CD4-positive, alpha-beta T cell (primary cell): ENCODE measurements around the gene GARIN5A. TPM values are rescaled to one million over a fixed set of nuclear protein-coding genes. Genes with fewer than 3 reads are reported as not detected.

Experiments
- ATAC-seq: fragments of 200-7000 bp; cut with Tn5 transposase; one replicate; pipeline ENCODE4 v1.10.0; 2022; ENCODE audit warnings: mild to moderate bottlenecking; ENCODE audit not compliant: poor library complexity
- CTCF ChIA-PET: fragments of 350-600 bp; sonication (Branson Sonifier 250); formaldehyde crosslinking; loops from one replicate; lab custom pipeline; 2021; ENCODE audit warnings: antibody characterized with exemption, inconsistent platforms; lab: Charles Lee
- POLR2A ChIA-PET: fragments of 350-600 bp; sonication (Branson Sonifier 250); formaldehyde crosslinking; loops from one replicate; lab custom pipeline; 2021; ENCODE audit warnings: antibody characterized with exemption, inconsistent platforms; lab: Charles Lee
- DNase-seq, 14 experiments: peaks; one replicate each; pipeline ENCODE4 v3.0.0-alpha.2; 2013 to 2020; ENCODE audit warnings: mixed read lengths in 2 of 14
- H3K27ac ChIP-seq, 2 donors: one replicate each; pipeline versions ENCODE4 v1.5.1 to v1.7.0; 2013; ENCODE audit warnings: low read length in 2 of 2, low read depth in 1 of 2, mild to moderate bottlenecking in 1 of 2
- H3K27me3 ChIP-seq, 2 experiments: 1 replicate in 1 of 2; 2 replicates in 1 of 2; pipeline versions ENCODE4 v1.6.1 to v1.7.0; 2013; ENCODE audit warnings: low read length in 2 of 2, control low read depth in 1 of 2, mild to moderate bottlenecking in 1 of 2, moderate library complexity in 1 of 2; ENCODE audit not compliant: insufficient read depth in 2 of 2, control insufficient read depth in 1 of 2
- H3K36me3 ChIP-seq: one replicate; pipeline ENCODE4 v1.6.1; 2013; ENCODE audit warnings: low read length, control low read depth; ENCODE audit not compliant: insufficient read depth
- H3K4me1 ChIP-seq: one replicate; pipeline ENCODE4 v1.6.1; 2013; ENCODE audit warnings: low read length, control low read depth; ENCODE audit not compliant: insufficient read depth
- H3K4me3 ChIP-seq: one replicate; pipeline ENCODE4 v1.5.1; 2013; ENCODE audit warnings: mild to moderate bottlenecking, low read length, moderate library complexity
- H3K9me3 ChIP-seq, 2 experiments: 1 replicate in 1 of 2; 2 replicates in 1 of 2; pipeline versions ENCODE4 v1.6.1 to v1.7.0; 2013; ENCODE audit warnings: low read length in 2 of 2, mild to moderate bottlenecking in 2 of 2, control low read depth in 1 of 2, moderate library complexity in 1 of 2; ENCODE audit not compliant: control insufficient read depth in 1 of 2, insufficient read depth in 1 of 2
- H3K27ac Mint-ChIP-seq: one replicate; pipeline ENCODE4 v1.8.0; 2020; ENCODE audit warnings: mixed read lengths
- H3K27me3 Mint-ChIP-seq: one replicate; pipeline ENCODE4 v1.8.0; 2021; ENCODE audit warnings: mixed read lengths
- H3K36me3 Mint-ChIP-seq: one replicate; pipeline ENCODE4 v1.8.0; 2021; ENCODE audit warnings: low read depth, mixed read lengths
- H3K4me1 Mint-ChIP-seq: one replicate; pipeline ENCODE4 v1.8.0; 2021; ENCODE audit warnings: low read depth, mixed read lengths
- H3K4me3 Mint-ChIP-seq: one replicate; pipeline ENCODE4 v1.8.0; 2020; ENCODE audit warnings: mild to moderate bottlenecking, mixed read lengths
- H3K9me3 Mint-ChIP-seq: one replicate; pipeline ENCODE4 v1.8.0; 2020; ENCODE audit warnings: mixed read lengths
- intact Hi-C, 2 experiments: fragments of 100-400 bp; cut with DNase I in 1 of 2; cut with micrococcal nuclease in 1 of 2; formaldehyde crosslinking; loops; one replicate each; pipeline versions ENCODE4 v1.15.1 to v1.9.0; 2023 to 2025; cut with DNase I, micrococcal nuclease
- total RNA-seq, 174 experiments: library from RNA in 2 of 174; stranded (reverse) in 2 of 174; gene quantifications; one replicate each; pipeline ENCODE4 v1.2.3 and lab custom pipeline; 2021 to 2026
- TF ChIP-seq, protein P1 (sequence below): fragments of 200-600 bp; IDR thresholded peaks from one replicate; pipeline ENCODE4 v1.8.0; 2022; ENCODE audit warnings: antibody characterized with exemption, mild to moderate bottlenecking

The GARIN5A gene
- total RNA-seq, 2 experiments from 2014 or later: 0.50 TPM; not detected in 1

DNA sequence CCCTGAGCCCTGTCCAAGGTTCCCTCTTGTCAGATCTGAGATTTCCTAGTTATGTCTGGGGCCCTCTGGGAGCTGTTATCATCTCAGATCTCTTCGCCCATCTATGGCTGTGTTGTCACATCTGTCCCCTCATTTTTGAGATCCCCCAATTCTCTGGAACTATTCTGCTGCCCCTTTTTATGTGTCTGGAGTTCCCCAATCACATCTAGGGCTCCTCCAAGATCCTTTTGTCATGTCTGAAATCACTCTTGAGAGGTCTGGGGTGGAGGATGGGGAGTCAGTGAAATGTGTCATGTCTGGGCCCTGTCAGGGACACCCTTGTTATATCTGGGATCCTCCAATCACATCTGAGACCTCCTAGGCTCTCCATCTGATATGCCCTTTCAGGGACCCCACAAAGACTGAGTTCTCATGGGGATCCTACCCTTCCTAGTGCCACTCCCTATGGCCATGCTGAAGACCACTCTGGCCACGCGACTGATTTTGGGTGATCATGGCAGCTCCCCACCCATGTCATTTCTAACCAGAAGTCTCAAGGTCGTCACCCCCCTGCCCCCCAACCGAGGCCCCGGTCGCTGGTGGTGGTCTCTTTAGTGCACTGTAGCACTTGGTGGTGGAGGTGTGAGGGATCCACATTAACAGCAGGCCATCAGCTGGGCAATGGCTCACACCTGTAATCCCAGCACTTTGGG, 47.7 kb downstream of the GARIN5A start:
- Mint-ChIP-seq H3K4me3 (peak overlapping the region; percentile 66), H3K27me3 (peaks cover 26% of the 10 kb centered on the region), H3K4me1 (peaks cover 19% of the 10 kb centered on the region), H3K36me3 (no peaks in the 10 kb centered on the region), H3K27ac (peak overlapping the region; percentile 35), H3K9me3 (no peaks in the 10 kb centered on the region)
- CTCF ChIA-PET: no interaction called here
- Histone ChIP-seq H3K27ac (no peak overlapping the region), H3K4me1 (peaks cover 28% of the 10 kb centered on the region), H3K9me3 (peaks cover 0 to 4% of the 10 kb centered on the region in 2 experiments), H3K27me3 (peaks cover 6 to 17% of the 10 kb centered on the region in 2 experiments), H3K4me3 (no peak overlapping the region), H3K36me3 (no peaks in the 10 kb centered on the region)
- ATAC-seq: no peak
- POLR2A ChIA-PET: no interaction called here
- TF ChIP-seq, protein P1, sequence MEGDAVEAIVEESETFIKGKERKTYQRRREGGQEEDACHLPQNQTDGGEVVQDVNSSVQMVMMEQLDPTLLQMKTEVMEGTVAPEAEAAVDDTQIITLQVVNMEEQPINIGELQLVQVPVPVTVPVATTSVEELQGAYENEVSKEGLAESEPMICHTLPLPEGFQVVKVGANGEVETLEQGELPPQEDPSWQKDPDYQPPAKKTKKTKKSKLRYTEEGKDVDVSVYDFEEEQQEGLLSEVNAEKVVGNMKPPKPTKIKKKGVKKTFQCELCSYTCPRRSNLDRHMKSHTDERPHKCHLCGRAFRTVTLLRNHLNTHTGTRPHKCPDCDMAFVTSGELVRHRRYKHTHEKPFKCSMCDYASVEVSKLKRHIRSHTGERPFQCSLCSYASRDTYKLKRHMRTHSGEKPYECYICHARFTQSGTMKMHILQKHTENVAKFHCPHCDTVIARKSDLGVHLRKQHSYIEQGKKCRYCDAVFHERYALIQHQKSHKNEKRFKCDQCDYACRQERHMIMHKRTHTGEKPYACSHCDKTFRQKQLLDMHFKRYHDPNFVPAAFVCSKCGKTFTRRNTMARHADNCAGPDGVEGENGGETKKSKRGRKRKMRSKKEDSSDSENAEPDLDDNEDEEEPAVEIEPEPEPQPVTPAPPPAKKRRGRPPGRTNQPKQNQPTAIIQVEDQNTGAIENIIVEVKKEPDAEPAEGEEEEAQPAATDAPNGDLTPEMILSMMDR: no peak
- intact Hi-C loops: no loop called here
- DNase-seq: peak in 1 of 14 experiments; percentile 12

DNA sequence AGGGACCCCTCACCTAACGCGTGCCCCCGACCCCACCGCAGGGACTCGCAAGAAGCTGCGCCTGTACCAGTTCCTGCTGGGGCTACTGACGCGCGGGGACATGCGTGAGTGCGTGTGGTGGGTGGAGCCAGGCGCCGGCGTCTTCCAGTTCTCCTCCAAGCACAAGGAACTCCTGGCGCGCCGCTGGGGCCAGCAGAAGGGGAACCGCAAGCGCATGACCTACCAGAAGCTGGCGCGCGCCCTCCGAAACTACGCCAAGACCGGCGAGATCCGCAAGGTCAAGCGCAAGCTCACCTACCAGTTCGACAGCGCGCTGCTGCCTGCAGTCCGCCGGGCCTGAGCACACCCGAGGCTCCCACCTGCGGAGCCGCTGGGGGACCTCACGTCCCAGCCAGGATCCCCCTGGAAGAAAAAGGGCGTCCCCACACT, 48.6 kb downstream of the GARIN5A start:
- CTCF ChIA-PET: no interaction called here

DNA sequence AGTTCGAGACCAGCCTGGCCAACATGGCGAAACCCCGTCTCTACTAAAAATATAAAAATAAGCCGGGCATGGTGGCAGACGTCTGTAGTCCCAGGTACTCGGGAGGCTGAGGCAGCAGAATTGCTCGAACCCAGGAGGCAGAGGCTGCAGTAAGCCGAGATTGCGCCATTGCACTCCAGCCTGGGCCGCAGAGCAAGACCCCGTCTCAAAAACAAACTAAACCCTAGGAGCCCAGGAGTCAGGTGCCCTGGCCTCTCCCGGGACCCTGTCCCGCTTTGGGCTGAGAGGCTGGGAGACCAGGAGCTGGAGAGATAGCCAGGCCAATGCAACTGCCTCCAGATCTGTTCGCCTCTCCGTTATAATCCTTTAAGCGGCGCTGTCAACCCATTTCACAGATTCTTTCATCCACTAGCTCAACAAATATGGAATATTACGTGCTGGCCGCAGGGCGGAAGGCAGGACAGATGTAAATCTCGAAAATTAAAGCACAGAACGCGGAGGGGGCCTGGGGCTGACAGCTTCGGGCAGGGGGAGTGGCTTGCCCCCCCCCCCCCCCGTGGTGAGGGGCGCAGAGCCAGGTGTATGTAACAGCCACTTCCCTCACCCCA, 49.2 kb downstream of the GARIN5A start:
- Mint-ChIP-seq H3K27me3 (peaks cover 21% of the 10 kb centered on the region), H3K4me1 (peaks cover 19% of the 10 kb centered on the region), H3K36me3 (no peaks in the 10 kb centered on the region), H3K4me3 (peak overlapping the region; percentile 30), H3K27ac (no peak overlapping the region), H3K9me3 (no peaks in the 10 kb centered on the region)
- DNase-seq (no peak), ATAC-seq (no peak)
- Histone ChIP-seq H3K4me1 (peaks cover 25% of the 10 kb centered on the region), H3K4me3 (peak overlapping the region; percentile 37), H3K27ac (no peak overlapping the region), H3K36me3 (no peaks in the 10 kb centered on the region), H3K9me3 (peaks cover 0 to 5% of the 10 kb centered on the region in 2 experiments), H3K27me3 (peaks cover 3 to 11% of the 10 kb centered on the region in 2 experiments)
- ChIA-PET POLR2A (no interaction called here), CTCF (no interaction called here)
- TF ChIP-seq, protein P1: no peak
- intact Hi-C loops: no loop called here

More for the DNA sequence above, 48.6 kb downstream of the GARIN5A start:
- H3K9me3 Mint-ChIP-seq: no peaks in the 10 kb centered on the region
- H3K27ac ChIP-seq: no peak overlapping the region
- DNase-seq: peak in 11 of 14 experiments; percentile 10 to 80 (median 41)
- H3K9me3 ChIP-seq: peaks cover 0 to 6% of the 10 kb centered on the region in 2 experiments
- TF ChIP-seq, protein P1: no peak
- H3K27ac Mint-ChIP-seq: peak overlapping the region; percentile 14
- peak; percentile 47 for ATAC-seq
- no peaks in the 10 kb centered on the region for H3K36me3 Mint-ChIP-seq
- H3K4me1 ChIP-seq: peaks cover 28% of the 10 kb centered on the region
- H3K27me3 ChIP-seq: peaks cover 6 to 17% of the 10 kb centered on the region in 2 experiments
- H3K4me3 ChIP-seq: peak overlapping the region; percentile 37
- H3K4me1 Mint-ChIP-seq: peaks cover 19% of the 10 kb centered on the region
- H3K27me3 Mint-ChIP-seq: peaks cover 24% of the 10 kb centered on the region
- intact Hi-C loops: no loop called here
- H3K4me3 Mint-ChIP-seq: peak overlapping the region; percentile 65
- H3K36me3 ChIP-seq: no peaks in the 10 kb centered on the region
- POLR2A ChIA-PET: interaction anchor here (0.6 kb wide), 1 partner anchor 62 kb away, joined by 3 read pairs; no protein-coding TSS in a partner anchor
